ENCODE data around the gene UBC. TPM values are rescaled to one million over a fixed set of nuclear protein-coding genes. Genes with fewer than 3 reads are reported as not detected.
A peak's percentile ranks its signal among the peaks of the same experiment; 100 is the strongest.

UBC gene
- total RNA-seq, 2 donors from 2014 or later, result 637 to 675 TPM

- 85 to 90% methylated on average over 9 of the region's 9 CpGs for WGBS, 2 donors
- ATAC-seq (no peak), DNase-seq (no peak)
- Histone ChIP-seq H3K4me1 (peaks cover 19% of the 10 kb centered on the region), H3K27me3 (no peaks in the 10 kb centered on the region), H3K9me3 (no peaks in the 10 kb centered on the region), H3K36me3 (replicated peaks in 1 of 2; ENCODE audit: insufficient read depth in 1 of 2, low read depth in 2 of 2) (no peaks in the 10 kb centered on the region), H3K27ac (no peak overlapping the region), H3K4me3 (no peak overlapping the region)
- no peak for TF ChIP-seq CTCF (IDR thresholded peaks at IDR 0.05)
- no peak for TF ChIP-seq POLR2A (IDR thresholded peaks at IDR 0.05)
- intact Hi-C loops (cut with DNase I), result no loop called here
Measured at GRCh38 chr12:124866883-124867400, 47.5 kb downstream of the UBC start.

- no peaks in the 10 kb centered on the region for H3K36me3 ChIP-seq (replicated peaks in 1 of 2; ENCODE audit: insufficient read depth in 1 of 2, low read depth in 2 of 2)
- intact Hi-C loops (cut with DNase I), result no loop called here
- H3K4me3 ChIP-seq, result no peak overlapping the region
- ATAC-seq (no peak), DNase-seq (no peak)
- no peaks in the 10 kb centered on the region for H3K27me3 ChIP-seq
- 85 to 93% methylated on average over 10 of the region's 10 CpGs for WGBS, 2 donors
- H3K4me1 ChIP-seq, result peaks cover 19% of the 10 kb centered on the region
- H3K9me3 ChIP-seq, result no peaks in the 10 kb centered on the region
- H3K27ac ChIP-seq, result no peak overlapping the region
- TF ChIP-seq CTCF (IDR thresholded peaks at IDR 0.05) (no peak), POLR2A (IDR thresholded peaks at IDR 0.05) (no peak)
Measured at GRCh38 chr12:124866195-124866882, 48.1 kb downstream of the UBC start.

- WGBS, 2 donors, result 61 to 68% methylated on average over 5 to 7 of the region's 7 CpGs
- no peaks in the 10 kb centered on the region for H3K9me3 ChIP-seq
- H3K4me1 ChIP-seq, result peaks cover 19% of the 10 kb centered on the region
- ATAC-seq (no peak), DNase-seq (no peak)
- no peaks in the 10 kb centered on the region for H3K36me3 ChIP-seq (replicated peaks in 1 of 2; ENCODE audit: insufficient read depth in 1 of 2, low read depth in 2 of 2)
- intact Hi-C loops (cut with DNase I), result no loop called here
- TF ChIP-seq CTCF (IDR thresholded peaks at IDR 0.05), result no peak
- TF ChIP-seq POLR2A (IDR thresholded peaks at IDR 0.05), result no peak
- no peaks in the 10 kb centered on the region for H3K27me3 ChIP-seq
- H3K4me3 ChIP-seq, result no peak overlapping the region
- no peak overlapping the region for H3K27ac ChIP-seq
Measured at GRCh38 chr12:124865728-124866127, 48.7 kb downstream of the UBC start.

GRCh38 chr12:124864326-124864752 is 50.1 kb downstream of the UBC start:
- Histone ChIP-seq H3K36me3 (replicated peaks in 1 of 2; ENCODE audit: insufficient read depth in 1 of 2, low read depth in 2 of 2) (no peaks in the 10 kb centered on the region), H3K4me1 (peaks cover 19% of the 10 kb centered on the region), H3K9me3 (no peaks in the 10 kb centered on the region), H3K27me3 (no peaks in the 10 kb centered on the region), H3K27ac (peak overlapping the region in 3 of 4 donors; percentile 29 to 45 (median 29)), H3K4me3 (no peak overlapping the region)
- DNase-seq (no peak), ATAC-seq (no peak)
- WGBS, 2 donors, result 76 to 80% methylated on average over 14 of the region's 14 CpGs
- intact Hi-C loops (cut with DNase I), result no loop called here
- TF ChIP-seq POLR2A (IDR thresholded peaks at IDR 0.05) (no peak), CTCF (IDR thresholded peaks at IDR 0.05) (no peak)

Measured in body of pancreas (tissue), 4 donors.